H9 (cell line): ENCODE measurements around the gene HOMER1. TPM values are rescaled to one million over a fixed set of nuclear protein-coding genes. Genes with fewer than 3 reads are reported as not detected.

ENCODE experiments used
- DNase-seq: peaks from one replicate; pipeline ENCODE4 v3.0.0-alpha.2; 2017
- H2AFZ ChIP-seq: one replicate; pipeline ENCODE4 v1.6.1; 2013; ENCODE audit warnings: mild to moderate bottlenecking, low read length, control low read depth, moderate library complexity
- H2AK5ac ChIP-seq: 2 replicates; pipeline ENCODE4 v1.6.1; 2013; ENCODE audit warnings: low read length, control low read depth, mixed read lengths; ENCODE audit not compliant: insufficient read length
- H2BK120ac ChIP-seq: one replicate; pipeline ENCODE4 v1.6.1; 2013; ENCODE audit warnings: low read depth, mild to moderate bottlenecking, low read length, control low read depth, inconsistent platforms; ENCODE audit not compliant: poor library complexity, severe bottlenecking
- H2BK12ac ChIP-seq: 2 replicates; pipeline ENCODE4 v1.6.1; 2013; ENCODE audit warnings: low read length, control low read depth, mixed read lengths, low read depth; ENCODE audit not compliant: insufficient read length
- H2BK15ac ChIP-seq: 2 replicates; pipeline ENCODE4 v1.6.1; 2013; ENCODE audit warnings: low read depth, low read length, control low read depth
- H2BK20ac ChIP-seq: one replicate; pipeline ENCODE4 v1.6.1; 2013; ENCODE audit warnings: low read depth, mild to moderate bottlenecking, low read length, control low read depth, inconsistent platforms; ENCODE audit not compliant: poor library complexity, severe bottlenecking
- H2BK5ac ChIP-seq: 2 replicates; pipeline ENCODE4 v1.6.1; 2013; ENCODE audit warnings: low read length, control low read depth, mixed read lengths; ENCODE audit not compliant: insufficient read length
- H3K14ac ChIP-seq: 2 replicates; pipeline ENCODE4 v1.6.1; 2013; ENCODE audit warnings: low read length, control low read depth; ENCODE audit not compliant: insufficient read depth
- H3K18ac ChIP-seq: 2 replicates; pipeline ENCODE4 v1.6.1; 2013; ENCODE audit warnings: low read depth, mild to moderate bottlenecking, mixed read lengths, low read length, control low read depth; ENCODE audit not compliant: insufficient read length
- H3K23ac ChIP-seq: 2 replicates; pipeline ENCODE4 v1.6.1; 2013; ENCODE audit warnings: low read length, control low read depth, mixed read lengths, low read depth; ENCODE audit not compliant: insufficient read length
- H3K23me2 ChIP-seq: 2 replicates; pipeline ENCODE4 v1.6.1; 2013; ENCODE audit warnings: low read depth, mild to moderate bottlenecking, mixed read lengths, low read length, control low read depth; ENCODE audit not compliant: insufficient read length, poor library complexity, severe bottlenecking
- H3K27ac ChIP-seq: 2 replicates; pipeline ENCODE4 v1.5.1; 2013; ENCODE audit warnings: low read length, control low read depth, mixed read lengths, low read depth; ENCODE audit not compliant: insufficient read length
- H3K27me3 ChIP-seq: 2 replicates; pipeline ENCODE4 v1.6.1; 2013; ENCODE audit warnings: low read length, control low read depth, inconsistent platforms; ENCODE audit not compliant: insufficient read depth
- H3K4ac ChIP-seq: 2 replicates; pipeline ENCODE4 v1.6.1; 2013; ENCODE audit warnings: low read depth, mild to moderate bottlenecking, control low read depth, inconsistent platforms, low read length, moderate library complexity
- H3K4me1 ChIP-seq: 2 replicates; pipeline ENCODE4 v1.6.1; 2013; ENCODE audit warnings: low read length, control low read depth, inconsistent platforms; ENCODE audit not compliant: insufficient read depth
- H3K4me2 ChIP-seq: 2 replicates; pipeline ENCODE4 v1.6.1; 2013; ENCODE audit warnings: low read length, control low read depth, mixed read lengths; ENCODE audit not compliant: insufficient read length, insufficient read depth
- H3K56ac ChIP-seq: 2 replicates; pipeline ENCODE4 v1.6.1; 2013; ENCODE audit warnings: low read depth, mild to moderate bottlenecking, mixed read lengths, low read length, control low read depth; ENCODE audit not compliant: insufficient read length
- H3K79me1 ChIP-seq: 2 replicates; pipeline ENCODE4 v1.6.1; 2013; ENCODE audit warnings: low read depth, mild to moderate bottlenecking, moderate library complexity, low read length, control low read depth, inconsistent platforms; ENCODE audit not compliant: insufficient read depth, poor library complexity, severe bottlenecking
- H3K79me2 ChIP-seq: 2 replicates; pipeline ENCODE4 v1.6.1; 2013; ENCODE audit warnings: low read length, control low read depth, inconsistent platforms; ENCODE audit not compliant: insufficient read depth
- H3K9ac ChIP-seq: 2 replicates; pipeline ENCODE4 v1.6.1; 2013; ENCODE audit warnings: low read length, control low read depth, mixed read lengths; ENCODE audit not compliant: insufficient read length; ENCODE audit errors: extremely low read depth
- H3K9me3 ChIP-seq: one replicate; pipeline ENCODE4 v1.6.1; 2013; ENCODE audit warnings: low read depth, low read length, inconsistent platforms; ENCODE audit not compliant: control insufficient read depth
- H3T11ph ChIP-seq: one replicate; pipeline ENCODE4 v1.6.1; 2013; ENCODE audit warnings: mild to moderate bottlenecking, low read length, control low read depth, inconsistent platforms
- H4K20me1 ChIP-seq: one replicate; pipeline ENCODE4 v1.6.1; 2013; ENCODE audit not compliant: control insufficient read depth, insufficient read length, insufficient read depth
- H4K5ac ChIP-seq: 2 replicates; pipeline ENCODE4 v1.6.1; 2013; ENCODE audit warnings: low read depth, mild to moderate bottlenecking, mixed read lengths, low read length, control low read depth; ENCODE audit not compliant: insufficient read length
- H4K8ac ChIP-seq: replicated peaks from 2 replicates; pipeline ENCODE4 v1.6.1; 2013; ENCODE audit warnings: low read length, control low read depth, mixed read lengths, low read depth; ENCODE audit not compliant: insufficient read length
- H4K91ac ChIP-seq: 2 replicates; pipeline ENCODE4 v1.6.1; 2013; ENCODE audit warnings: low read depth, mild to moderate bottlenecking, moderate library complexity, mixed read lengths, low read length, control low read depth; ENCODE audit not compliant: insufficient read length
- H3K27ac Mint-ChIP-seq, 3 experiments: 2 replicates in 2 of 3; 3 replicates in 1 of 3; pipeline ENCODE4 v1.8.0; 2020 to 2021; ENCODE audit warnings: mixed read lengths in 3 of 3, mild to moderate bottlenecking in 1 of 3, moderate library complexity in 1 of 3
- H3K27me3 Mint-ChIP-seq: 2 replicates; pipeline ENCODE4 v1.8.0; 2021; ENCODE audit warnings: low read depth, mild to moderate bottlenecking, moderate library complexity, mixed read lengths
- H3K36me3 Mint-ChIP-seq, 3 experiments: 2 replicates in 2 of 3; 3 replicates in 1 of 3; pipeline ENCODE4 v1.8.0; 2020 to 2021; ENCODE audit warnings: low read depth in 3 of 3, mixed read lengths in 3 of 3; ENCODE audit not compliant: insufficient read depth in 1 of 3
- H3K4me1 Mint-ChIP-seq, 2 experiments: 2 replicates each; pipeline ENCODE4 v1.8.0; 2020; ENCODE audit warnings: mixed read lengths in 2 of 2
- H3K4me3 Mint-ChIP-seq, 2 experiments: 2 replicates in 1 of 2; 3 replicates in 1 of 2; pipeline ENCODE4 v1.8.0; 2020 to 2021; ENCODE audit warnings: mild to moderate bottlenecking in 2 of 2, mixed read lengths in 2 of 2, moderate library complexity in 1 of 2
- H3K9me3 Mint-ChIP-seq, 2 experiments: 2 replicates in 1 of 2; 3 replicates in 1 of 2; pipeline ENCODE4 v1.8.0; 2020; ENCODE audit warnings: mild to moderate bottlenecking in 2 of 2, mixed read lengths in 2 of 2, moderate library complexity in 1 of 2
- WGBS: extraction: QIAGEN DNeasy Blood & Tissue Kit; methylation state at CpG from one replicate; pipeline ENCODE4 v1.1.7; 2013; ENCODE audit warnings: missing lambda C conversion rate, low lambda C conversion rate, mixed read lengths; ENCODE audit not compliant: insufficient read length; ENCODE audit errors: extremely low coverage; 5-methylcytosine and 5-hydroxymethylcytosine counted together
- total RNA-seq: library from RNA; stranded (reverse); gene quantifications from 2 replicates; pipeline ENCODE4 v1.2.1, GENCODE V29; 2021
- TF ChIP-seq, protein P1 (sequence below): fragments of 200-600 bp; sonication (generic); conservative IDR thresholded peaks from 3 replicates; pipeline ENCODE4 v1.8.0; 2021; ENCODE audit warnings: antibody characterized with exemption, mild to moderate bottlenecking

HOMER1 gene
- total RNA-seq, 1 experiment from 2014 or later: 39.5 TPM

DNA sequence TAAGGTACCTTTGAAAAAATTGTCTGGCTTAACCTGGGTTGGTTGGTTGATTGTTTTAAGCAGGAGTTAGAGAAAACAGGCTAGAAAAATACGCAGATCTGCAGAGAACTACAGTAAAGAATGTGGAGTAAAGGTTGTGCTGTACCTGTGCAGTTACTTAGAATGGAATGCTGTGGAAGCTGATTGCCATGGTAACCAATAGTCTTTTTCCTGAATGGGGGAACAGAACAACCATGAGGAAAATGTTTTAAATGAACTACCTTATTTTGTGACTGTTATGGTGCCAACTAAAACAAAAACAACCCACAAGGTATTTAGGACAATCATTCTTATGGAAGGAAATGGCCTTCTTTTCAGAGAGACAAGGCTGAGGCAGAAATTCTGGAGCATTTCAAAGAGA lies 4.8 kb upstream of the HOMER1 start:
- Histone ChIP-seq H3K18ac (no peak overlapping the region), H3T11ph (no peak overlapping the region), H2AK5ac (no peak overlapping the region), H3K4me1 (peaks cover 3% of the 10 kb centered on the region), H2BK12ac (no peak overlapping the region), H3K79me2 (no peaks in the 10 kb centered on the region), H3K4me2 (no peak overlapping the region), H4K91ac (no peak overlapping the region), H3K9me3 (no peaks in the 10 kb centered on the region), H4K20me1 (no peaks in the 10 kb centered on the region), H3K56ac (no peak overlapping the region), H3K23ac (no peak overlapping the region), H2BK5ac (no peak overlapping the region), H3K27ac (no peak overlapping the region), H4K5ac (no peak overlapping the region), H4K8ac (no peak overlapping the region), H2AFZ (no peak overlapping the region), H2BK20ac (no peak overlapping the region), H3K4ac (no peak overlapping the region), H2BK15ac (no peak overlapping the region), H3K14ac (no peak overlapping the region), H3K79me1 (no peaks in the 10 kb centered on the region), H3K23me2 (no peaks in the 10 kb centered on the region), H3K27me3 (no peaks in the 10 kb centered on the region), H2BK120ac (no peak overlapping the region), H3K9ac (no peak overlapping the region)
- Mint-ChIP-seq H3K27me3 (no peaks in the 10 kb centered on the region), H3K27ac (no peak overlapping the region; a peak in 1 of 7 replicates), H3K4me3 (no peak overlapping the region), H3K4me1 (peaks cover 15 to 20% of the 10 kb centered on the region in 2 experiments), H3K9me3 (no peaks in the 10 kb centered on the region), H3K36me3 (no peaks in the 10 kb centered on the region; a peak in 2 of 7 replicates)
- DNase-seq: no peak
- TF ChIP-seq, protein P1, sequence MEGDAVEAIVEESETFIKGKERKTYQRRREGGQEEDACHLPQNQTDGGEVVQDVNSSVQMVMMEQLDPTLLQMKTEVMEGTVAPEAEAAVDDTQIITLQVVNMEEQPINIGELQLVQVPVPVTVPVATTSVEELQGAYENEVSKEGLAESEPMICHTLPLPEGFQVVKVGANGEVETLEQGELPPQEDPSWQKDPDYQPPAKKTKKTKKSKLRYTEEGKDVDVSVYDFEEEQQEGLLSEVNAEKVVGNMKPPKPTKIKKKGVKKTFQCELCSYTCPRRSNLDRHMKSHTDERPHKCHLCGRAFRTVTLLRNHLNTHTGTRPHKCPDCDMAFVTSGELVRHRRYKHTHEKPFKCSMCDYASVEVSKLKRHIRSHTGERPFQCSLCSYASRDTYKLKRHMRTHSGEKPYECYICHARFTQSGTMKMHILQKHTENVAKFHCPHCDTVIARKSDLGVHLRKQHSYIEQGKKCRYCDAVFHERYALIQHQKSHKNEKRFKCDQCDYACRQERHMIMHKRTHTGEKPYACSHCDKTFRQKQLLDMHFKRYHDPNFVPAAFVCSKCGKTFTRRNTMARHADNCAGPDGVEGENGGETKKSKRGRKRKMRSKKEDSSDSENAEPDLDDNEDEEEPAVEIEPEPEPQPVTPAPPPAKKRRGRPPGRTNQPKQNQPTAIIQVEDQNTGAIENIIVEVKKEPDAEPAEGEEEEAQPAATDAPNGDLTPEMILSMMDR: no peak
- no CpG with 5 or more reads among the region's 1 CpG for WGBS
